ENCODE results near the gene STARD13. TPM values are rescaled to one million over a fixed set of nuclear protein-coding genes. Genes with fewer than 3 reads are reported as not detected.
A peak's percentile ranks its signal among the peaks of the same experiment; 100 is the strongest.

STARD13 gene
- total RNA-seq, 6 experiments from 2014 or later, result 7.0 to 16.1 (median 9.8) TPM

- WGBS (ENCODE audit: insufficient coverage, low coverage, low lambda C conversion rate, missing lambda C conversion rate), result 44% methylated on average over 1 of the region's 1 CpG
- no peaks in the 10 kb centered on the region for H3K9me3 ChIP-seq
- peaks cover 0 to 6% (median 0%) of the 10 kb centered on the region in 4 donors for H3K4me1 ChIP-seq
- TF ChIP-seq POLR2A (IDR thresholded peaks at IDR 0.05), result no peak
- no peak for TF ChIP-seq CTCF (IDR thresholded peaks at IDR 0.05)
- H3K36me3 ChIP-seq, result no peaks in the 10 kb centered on the region
- DNase-seq, result no peak
- H3K4me3 ChIP-seq, result no peak overlapping the region
- intact Hi-C loops (cut with DNase I), result no loop called here
- H3K27ac ChIP-seq, result no peak overlapping the region
- no peaks in the 10 kb centered on the region for H3K27me3 ChIP-seq
- peak in 1 of 4 donors; percentile 41 for ATAC-seq
These were observed 152.7 kb downstream of the STARD13 start for GRCh38 chr13:33132644-33133440.

- no peaks in the 10 kb centered on the region for H3K9me3 ChIP-seq
- no peak overlapping the region for H3K27ac ChIP-seq
- peaks cover 0 to 29% (median 11%) of the 10 kb centered on the region in 4 donors for H3K4me1 ChIP-seq
- H3K4me3 ChIP-seq, result no peak overlapping the region
- H3K36me3 ChIP-seq, result peaks cover 0 to 4% (median 1%) of the 10 kb centered on the region in 4 donors
- intact Hi-C loops (cut with DNase I), result no loop called here
- DNase-seq (no peak), ATAC-seq (no peak)
- TF ChIP-seq CTCF (IDR thresholded peaks at IDR 0.05) (no peak), POLR2A (IDR thresholded peaks at IDR 0.05) (no peak)
- no CpG with 5 or more reads among the region's 20 CpGs for WGBS (ENCODE audit: insufficient coverage, low coverage, low lambda C conversion rate, missing lambda C conversion rate)
- no peaks in the 10 kb centered on the region for H3K27me3 ChIP-seq
These were observed 155.7 kb downstream of the STARD13 start for GRCh38 chr13:33129886-33130285.

GRCh38 chr13:33129094-33129832 lies 156.3 kb downstream of the STARD13 start:
- Histone ChIP-seq H3K27me3 (no peaks in the 10 kb centered on the region), H3K4me3 (no peak overlapping the region), H3K27ac (no peak overlapping the region), H3K9me3 (no peaks in the 10 kb centered on the region), H3K4me1 (peaks cover 0 to 35% (median 11%) of the 10 kb centered on the region in 4 donors), H3K36me3 (peaks cover 0 to 4% (median 1%) of the 10 kb centered on the region in 4 donors)
- TF ChIP-seq CTCF (IDR thresholded peaks at IDR 0.05) (no peak), POLR2A (IDR thresholded peaks at IDR 0.05) (no peak)
- DNase-seq (peak; percentile 59 to 92 (median 88)), ATAC-seq (peak; percentile 31 to 81 (median 70))
- 40% methylated on average over 2 of the region's 20 CpGs for WGBS (ENCODE audit: insufficient coverage, low coverage, low lambda C conversion rate, missing lambda C conversion rate)
- intact Hi-C loops (cut with DNase I), result no loop called here

- H3K27ac ChIP-seq, result no peak overlapping the region
- no peak for DNase-seq
- no peak for TF ChIP-seq CTCF (IDR thresholded peaks at IDR 0.05)
- TF ChIP-seq POLR2A (IDR thresholded peaks at IDR 0.05), result no peak
- no peak overlapping the region for H3K4me3 ChIP-seq
- H3K27me3 ChIP-seq, result no peaks in the 10 kb centered on the region
- ATAC-seq, result no peak
- peaks cover 0 to 4% (median 1%) of the 10 kb centered on the region in 4 donors for H3K36me3 ChIP-seq
- intact Hi-C loops (cut with DNase I), result no loop called here
- WGBS (ENCODE audit: insufficient coverage, low coverage, low lambda C conversion rate, missing lambda C conversion rate), result 52% methylated on average over 4 of the region's 4 CpGs
- no peaks in the 10 kb centered on the region for H3K9me3 ChIP-seq
- H3K4me1 ChIP-seq, result peaks cover 0 to 42% (median 11%) of the 10 kb centered on the region in 4 donors
These were observed 157.4 kb downstream of the STARD13 start for GRCh38 chr13:33128134-33128533.

All from right lobe of liver (tissue), 6 donors.